A549 (cell line): Measurements from ENCODE around the gene EFNA5. TPM values are rescaled to one million over a fixed set of nuclear protein-coding genes. Genes with fewer than 3 reads are reported as not detected.

Experiments used
- ATAC-seq, 2 experiments: fragments of 200-7000 bp in 1 of 2; fragments of >200 bp in 1 of 2; cut with Nextera tagmentation in 1 of 2; cut with Tn5 transposase in 1 of 2; 3 replicates each; pipeline versions ENCODE4 v1.8.0 to v1.9.1; 2018 to 2020; ENCODE audit warnings: mild to moderate bottlenecking in 1 of 2, moderate library complexity in 1 of 2
- CTCF ChIA-PET: fragments of 300-600 bp; sonication (Branson Sonifier 250); formaldehyde crosslinking; extraction: SDS; loops from one replicate; lab custom pipeline; 2021; ENCODE audit warnings: antibody characterized with exemption, inconsistent platforms; lab: Yijun Ruan, JAX
- POLR2A ChIA-PET: fragments of 350-600 bp; formaldehyde crosslinking; extraction: SDS; loops from one replicate; lab custom pipeline; 2021; ENCODE audit warnings: antibody characterized with exemption, inconsistent platforms; lab: Yijun Ruan, JAX
- DNase-seq, 2 experiments: peaks; one replicate each; pipeline versions ENCODE4 v3.0.0 to v3.0.0-alpha.2; 2011 to 2016; ENCODE audit warnings: low read depth in 1 of 2, low spot score in 1 of 2
- FAIRE-seq: peaks from 2 replicates; lab custom pipeline; 2011; peaks lifted over from hg19 to GRCh38; lab: Jason Lieb, UNC
- H3K27ac ChIP-seq, 2 experiments: fragments of >200 bp; sonication (Bioruptor Twin); formaldehyde crosslinking; 3 replicates each; pipeline ENCODE4 v1.5.1; 2016 to 2017
- H3K4me1 ChIP-seq: fragments of >200 bp; sonication (Bioruptor Twin); formaldehyde crosslinking; 3 replicates; pipeline ENCODE4 v1.6.1; 2016
- H3K4me2 ChIP-seq: fragments of >200 bp; sonication (Bioruptor Twin); formaldehyde crosslinking; 3 replicates; pipeline ENCODE4 v1.6.1; 2016
- H3K4me3 ChIP-seq: fragments of >200 bp; sonication (Bioruptor Twin); formaldehyde crosslinking; 3 replicates; pipeline ENCODE4 v1.5.1; 2016
- H3K9me3 ChIP-seq: fragments of >200 bp; sonication (Bioruptor Twin); formaldehyde crosslinking; 3 replicates; pipeline ENCODE4 v1.6.1; 2016
- CHD4 ChIP-seq: fragments of 200-600 bp; sonication (generic); IDR thresholded peaks from 2 replicates; pipeline ENCODE4 v1.6.1; 2016; ENCODE audit warnings: antibody characterized with exemption, mild to moderate bottlenecking, borderline replicate concordance
- EP300 ChIP-seq, 2 experiments: fragments of >200 bp; sonication (Bioruptor Twin); formaldehyde crosslinking; IDR thresholded peaks; 2 replicates in 1 of 2; 3 replicates in 1 of 2; pipeline ENCODE4 v1.6.1; 2016 to 2017
- ESRRA ChIP-seq: fragments of 150-350 bp; IDR thresholded peaks from 2 replicates; pipeline ENCODE4 v1.6.1; 2014; ENCODE audit warnings: mild to moderate bottlenecking, low read length, borderline replicate concordance
- FOXS1 ChIP-seq: fragments of 250-450 bp; sonication (Bioruptor Pico); IDR thresholded peaks from 2 replicates; pipeline ENCODE4 v1.5.0; 2020; ENCODE audit warnings: mild to moderate bottlenecking, moderate library complexity
- HEYL ChIP-seq: fragments of 250-450 bp; sonication (Bioruptor Pico); IDR thresholded peaks from 2 replicates; pipeline ENCODE4 v1.8.0; 2021; ENCODE audit warnings: mild to moderate bottlenecking, moderate library complexity
- HOXA7 ChIP-seq: fragments of 250-450 bp; sonication (Bioruptor Pico); IDR thresholded peaks from 2 replicates; pipeline ENCODE4 v1.5.0; 2020; ENCODE audit warnings: mild to moderate bottlenecking, moderate library complexity
- HOXB13 ChIP-seq: fragments of 250-450 bp; sonication (Bioruptor Pico); IDR thresholded peaks from 2 replicates; pipeline ENCODE4 v1.5.0; 2020; ENCODE audit warnings: low read depth, mild to moderate bottlenecking, moderate library complexity
- JUN ChIP-seq, 2 experiments: fragments of >200 bp; sonication (Bioruptor Twin); formaldehyde crosslinking; IDR thresholded peaks; 2 replicates in 1 of 2; 3 replicates in 1 of 2; pipeline ENCODE4 v1.6.1; 2016 to 2017
- KDM1A ChIP-seq: fragments of 200-600 bp; sonication (generic); IDR thresholded peaks from 2 replicates; pipeline ENCODE4 v1.6.1; 2016; ENCODE audit warnings: low read depth, mild to moderate bottlenecking
- MAZ ChIP-seq: fragments of 150-350 bp; IDR thresholded peaks from 2 replicates; pipeline ENCODE4 v1.6.1; 2014; ENCODE audit warnings: antibody characterized with exemption, low read depth, low read length, borderline replicate concordance
- NPAS2 ChIP-seq: fragments of 250-450 bp; sonication (Bioruptor Pico); IDR thresholded peaks from 2 replicates; pipeline ENCODE4 v1.8.0; 2022; ENCODE audit warnings: mild to moderate bottlenecking, moderate library complexity, borderline replicate concordance
- NR3C1 ChIP-seq: fragments of >200 bp; sonication (Bioruptor Twin); formaldehyde crosslinking; IDR thresholded peaks from 3 replicates; pipeline ENCODE4 v1.6.1; 2017
- PHF8 ChIP-seq: fragments of 200-600 bp; sonication (generic); IDR thresholded peaks from 2 replicates; pipeline ENCODE4 v1.6.1; 2016; ENCODE audit warnings: low read depth, mild to moderate bottlenecking, antibody characterized with exemption, moderate library complexity, borderline replicate concordance
- POLR2AphosphoS2 ChIP-seq: conservative IDR thresholded peaks from 2 replicates; pipeline ENCODE4 v1.6.1; 2012; ENCODE audit warnings: low read length, improper control_type of control experiment, inconsistent platforms
- RFX5 ChIP-seq: fragments of 450-650 bp; IDR thresholded peaks from 2 replicates; pipeline ENCODE4 v1.7.1; 2014; ENCODE audit warnings: antibody characterized with exemption, mild to moderate bottlenecking, moderate library complexity
- RNF2 ChIP-seq: fragments of 200-600 bp; sonication (generic); IDR thresholded peaks from 2 replicates; pipeline ENCODE4 v1.6.1; 2016; ENCODE audit warnings: low read depth, mild to moderate bottlenecking, antibody characterized with exemption, moderate library complexity, borderline replicate concordance
- SREBF2 ChIP-seq: fragments of 450-650 bp; IDR thresholded peaks from 2 replicates; pipeline ENCODE4 v1.6.1; 2014; ENCODE audit warnings: mild to moderate bottlenecking, moderate library complexity
- TP53 ChIP-seq: fragments of 250-450 bp; sonication (Bioruptor Pico); IDR thresholded peaks from 2 replicates; pipeline ENCODE4 v1.5.0; 2021; ENCODE audit warnings: mild to moderate bottlenecking, moderate library complexity
- ZNF302 ChIP-seq: fragments of 250-450 bp; sonication (Bioruptor Pico); IDR thresholded peaks from 2 replicates; pipeline ENCODE4 v1.9.0; 2021; ENCODE audit warnings: inconsistent platforms, mild to moderate bottlenecking, moderate library complexity
- WGBS: methylation state at CpG from one replicate; pipeline ENCODE4 v1.1.6; 2017; ENCODE audit errors: missing lambda C conversion rate; 5-methylcytosine and 5-hydroxymethylcytosine counted together
- polyA plus RNA-seq, 4 experiments: library from polyadenylated mRNA; depleted of rRNA in 3 of 4; stranded (reverse); fragments of >200 nt; fragmentation: RNase III in 1 of 4; extraction: RNeasy Plus Mini Kit Qiagen cat#74134 plus additional on column Dnase treatment in 1 of 4; gene quantifications; 2 replicates in 3 of 4; 3 replicates in 1 of 4; pipeline ENCODE4 v1.2.3, GENCODE V29; 2011 to 2017
- TF ChIP-seq, protein P1 (sequence below): fragments of >200 bp; sonication (Bioruptor Twin); formaldehyde crosslinking; IDR thresholded peaks from 3 replicates; pipeline ENCODE4 v1.5.1; 2016
- TF ChIP-seq, protein P2 (sequence below): fragments of 250-450 bp; sonication (Bioruptor Pico); IDR thresholded peaks from 2 replicates; pipeline ENCODE4 v1.5.0; 2020; ENCODE audit warnings: low read depth, mild to moderate bottlenecking, moderate library complexity
- TF ChIP-seq, protein P3 (sequence below): IDR thresholded peaks from 2 replicates; pipeline ENCODE4 v1.6.1; 2012
- TF ChIP-seq, protein P4 (sequence below): fragments of >200 bp; sonication (Bioruptor Twin); formaldehyde crosslinking; IDR thresholded peaks from 3 replicates; pipeline ENCODE4 v1.6.1; 2016
- TF ChIP-seq, protein P5 (sequence below): IDR thresholded peaks from 2 replicates; pipeline ENCODE4 v1.6.1; 2012

The EFNA5 gene
- polyA plus RNA-seq, 2 of the 4 experiments (the other 2 are of a cell fraction): 8.5 to 20.7 TPM

DNA sequence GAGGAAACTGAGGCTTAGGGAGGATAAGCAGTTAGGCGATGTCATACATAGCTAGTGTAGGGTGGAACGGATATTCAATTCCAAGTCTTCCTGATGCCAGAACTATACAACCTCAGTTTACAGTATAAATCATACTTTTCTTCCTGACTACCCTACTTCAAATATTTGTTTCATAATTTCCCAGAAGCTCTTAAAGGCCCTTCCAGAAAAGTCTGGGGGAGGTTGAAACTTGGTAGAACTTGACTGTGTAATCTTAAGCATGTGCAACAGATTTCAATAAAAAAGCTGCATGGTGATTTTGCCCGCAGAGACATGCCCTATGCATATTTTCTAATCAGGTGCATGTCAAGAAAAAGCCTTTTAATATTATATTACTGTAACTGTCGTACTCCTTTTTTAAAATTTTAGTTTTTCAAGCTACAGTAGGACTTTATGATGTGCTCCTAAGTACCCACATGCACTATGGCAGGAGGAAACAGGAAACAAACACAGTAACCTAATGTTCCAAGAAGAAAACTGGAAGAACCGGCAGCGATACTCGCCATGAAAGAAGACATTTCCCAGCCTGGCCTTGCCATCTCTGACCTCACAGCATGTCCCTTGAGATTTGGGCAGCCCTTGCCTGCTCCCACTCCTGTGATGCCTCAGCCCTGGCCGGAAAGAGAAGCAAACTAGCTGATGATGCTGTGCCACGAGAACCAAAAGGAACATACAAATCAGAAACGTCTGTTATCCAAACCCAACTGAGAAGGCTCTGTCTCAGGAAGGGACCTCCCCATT lies 266.0 kb downstream of the EFNA5 start:
- ATAC-seq: no peak

DNA sequence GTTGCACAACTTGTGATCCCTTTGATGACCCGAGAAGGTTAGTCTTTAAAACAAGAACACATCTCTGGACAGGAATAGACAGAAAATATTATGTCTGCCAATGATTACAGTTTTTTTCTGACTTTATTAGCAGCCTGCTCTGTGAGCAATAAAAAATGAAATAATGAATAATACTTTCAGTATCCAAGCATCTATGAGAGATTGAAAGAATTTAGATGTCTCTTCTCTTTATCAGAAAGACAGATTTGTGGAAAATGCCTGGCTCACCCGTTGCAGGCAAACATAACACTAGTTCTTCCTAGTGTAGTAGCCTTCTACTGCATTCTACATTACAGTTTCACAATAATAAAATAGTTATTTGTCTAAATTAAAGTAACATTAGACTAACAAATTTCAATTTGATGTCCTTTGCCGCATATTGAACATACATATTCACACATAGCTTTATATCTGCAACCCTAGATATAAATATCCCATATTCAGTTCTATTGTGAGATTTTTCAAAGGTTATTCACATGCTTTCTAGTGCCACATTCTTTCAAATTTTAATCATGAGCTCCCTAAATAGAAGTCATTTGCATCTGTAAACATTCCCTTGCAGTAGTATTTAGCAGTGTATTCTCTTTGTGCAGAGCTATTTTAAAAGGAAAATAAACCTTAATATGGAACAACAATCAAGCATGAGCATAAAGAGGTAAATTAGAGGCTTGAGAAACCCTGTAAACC lies 267.3 kb downstream of the EFNA5 start:
- FAIRE-seq (peak; percentile 74), ATAC-seq (no peak), DNase-seq (no peak)
- TF ChIP-seq ZNF302 (no peak), JUN (IDR thresholded peaks at IDR 0.05) (no peak), NPAS2 (CRISPR knock-in tag) (no peak), HOXB13 (CRISPR knock-in tag) (no peak), RNF2 (no peak), SREBF2 (no peak), HOXA7 (CRISPR knock-in tag) (no peak), KDM1A (no peak), MAZ (no peak), POLR2AphosphoS2 (no peak), FOXS1 (CRISPR knock-in tag) (no peak), HEYL (CRISPR knock-in tag) (no peak), PHF8 (no peak), ESRRA (no peak)
- TF ChIP-seq, protein P1, sequence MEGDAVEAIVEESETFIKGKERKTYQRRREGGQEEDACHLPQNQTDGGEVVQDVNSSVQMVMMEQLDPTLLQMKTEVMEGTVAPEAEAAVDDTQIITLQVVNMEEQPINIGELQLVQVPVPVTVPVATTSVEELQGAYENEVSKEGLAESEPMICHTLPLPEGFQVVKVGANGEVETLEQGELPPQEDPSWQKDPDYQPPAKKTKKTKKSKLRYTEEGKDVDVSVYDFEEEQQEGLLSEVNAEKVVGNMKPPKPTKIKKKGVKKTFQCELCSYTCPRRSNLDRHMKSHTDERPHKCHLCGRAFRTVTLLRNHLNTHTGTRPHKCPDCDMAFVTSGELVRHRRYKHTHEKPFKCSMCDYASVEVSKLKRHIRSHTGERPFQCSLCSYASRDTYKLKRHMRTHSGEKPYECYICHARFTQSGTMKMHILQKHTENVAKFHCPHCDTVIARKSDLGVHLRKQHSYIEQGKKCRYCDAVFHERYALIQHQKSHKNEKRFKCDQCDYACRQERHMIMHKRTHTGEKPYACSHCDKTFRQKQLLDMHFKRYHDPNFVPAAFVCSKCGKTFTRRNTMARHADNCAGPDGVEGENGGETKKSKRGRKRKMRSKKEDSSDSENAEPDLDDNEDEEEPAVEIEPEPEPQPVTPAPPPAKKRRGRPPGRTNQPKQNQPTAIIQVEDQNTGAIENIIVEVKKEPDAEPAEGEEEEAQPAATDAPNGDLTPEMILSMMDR: no peak
- TF ChIP-seq, protein P2, sequence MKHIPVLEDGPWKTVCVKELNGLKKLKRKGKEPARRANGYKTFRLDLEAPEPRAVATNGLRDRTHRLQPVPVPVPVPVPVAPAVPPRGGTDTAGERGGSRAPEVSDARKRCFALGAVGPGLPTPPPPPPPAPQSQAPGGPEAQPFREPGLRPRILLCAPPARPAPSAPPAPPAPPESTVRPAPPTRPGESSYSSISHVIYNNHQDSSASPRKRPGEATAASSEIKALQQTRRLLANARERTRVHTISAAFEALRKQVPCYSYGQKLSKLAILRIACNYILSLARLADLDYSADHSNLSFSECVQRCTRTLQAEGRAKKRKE (CRISPR knock-in tag): no peak
- no peak overlapping the region for H3K4me2 ChIP-seq
- ChIA-PET POLR2A (interaction anchor here (0.6 kb wide), 1 partner anchor 20 kb away, joined by 4 read pairs; no protein-coding TSS in a partner anchor), CTCF (interaction anchor here (1.3 to 1.4 kb wide), 2 partner anchors 10 to 14 kb away, joined by 3 to 4 read pairs; no protein-coding TSS in a partner anchor)
- no peak overlapping the region for H3K4me3 ChIP-seq
- H3K9me3 ChIP-seq: no peaks in the 10 kb centered on the region
- WGBS: 72% methylated on average over 3 of the region's 3 CpGs
- peaks cover 27% of the 10 kb centered on the region; the same call in 2 of the 3 replicates for H3K4me1 ChIP-seq
- H3K27ac ChIP-seq: peak overlapping the region in 1 of 2 experiments; percentile 16; a peak in 2 of 6 replicates

More for the DNA sequence above, 266.0 kb downstream of the EFNA5 start:
- ChIA-PET CTCF (interaction anchor here (1.4 kb wide), 1 partner anchor 9 kb away, joined by 4 read pairs; no protein-coding TSS in a partner anchor), POLR2A (interaction anchor here (0.6 kb wide), 1 partner anchor 27 kb away, joined by 6 read pairs; no protein-coding TSS in a partner anchor)
- DNase-seq (no peak), FAIRE-seq (no peak)
- Histone ChIP-seq H3K4me2 (no peak overlapping the region), H3K4me1 (peaks cover 31% of the 10 kb centered on the region; the same call in 2 of the 3 replicates), H3K27ac (0 out of 6 replicates have a peak overlapping the region, but pooled peaks of 1 of the 2 experiments have one; percentile 5), H3K4me3 (no peak overlapping the region), H3K9me3 (no peaks in the 10 kb centered on the region)
- no peak for TF ChIP-seq RFX5
- TF ChIP-seq, protein P3, sequence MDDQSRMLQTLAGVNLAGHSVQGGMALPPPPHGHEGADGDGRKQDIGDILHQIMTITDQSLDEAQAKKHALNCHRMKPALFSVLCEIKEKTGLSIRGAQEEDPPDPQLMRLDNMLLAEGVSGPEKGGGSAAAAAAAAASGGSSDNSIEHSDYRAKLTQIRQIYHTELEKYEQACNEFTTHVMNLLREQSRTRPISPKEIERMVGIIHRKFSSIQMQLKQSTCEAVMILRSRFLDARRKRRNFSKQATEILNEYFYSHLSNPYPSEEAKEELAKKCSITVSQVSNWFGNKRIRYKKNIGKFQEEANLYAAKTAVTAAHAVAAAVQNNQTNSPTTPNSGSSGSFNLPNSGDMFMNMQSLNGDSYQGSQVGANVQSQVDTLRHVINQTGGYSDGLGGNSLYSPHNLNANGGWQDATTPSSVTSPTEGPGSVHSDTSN: no peak
- no peak for TF ChIP-seq CHD4
- TF ChIP-seq, protein P4, sequence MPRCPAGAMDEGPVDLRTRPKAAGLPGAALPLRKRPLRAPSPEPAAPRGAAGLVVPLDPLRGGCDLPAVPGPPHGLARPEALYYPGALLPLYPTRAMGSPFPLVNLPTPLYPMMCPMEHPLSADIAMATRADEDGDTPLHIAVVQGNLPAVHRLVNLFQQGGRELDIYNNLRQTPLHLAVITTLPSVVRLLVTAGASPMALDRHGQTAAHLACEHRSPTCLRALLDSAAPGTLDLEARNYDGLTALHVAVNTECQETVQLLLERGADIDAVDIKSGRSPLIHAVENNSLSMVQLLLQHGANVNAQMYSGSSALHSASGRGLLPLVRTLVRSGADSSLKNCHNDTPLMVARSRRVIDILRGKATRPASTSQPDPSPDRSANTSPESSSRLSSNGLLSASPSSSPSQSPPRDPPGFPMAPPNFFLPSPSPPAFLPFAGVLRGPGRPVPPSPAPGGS: no peak
- TF ChIP-seq PHF8: no peak
- no peak for TF ChIP-seq EP300 (IDR thresholded peaks at IDR 0.05)
- TF ChIP-seq, protein P5, sequence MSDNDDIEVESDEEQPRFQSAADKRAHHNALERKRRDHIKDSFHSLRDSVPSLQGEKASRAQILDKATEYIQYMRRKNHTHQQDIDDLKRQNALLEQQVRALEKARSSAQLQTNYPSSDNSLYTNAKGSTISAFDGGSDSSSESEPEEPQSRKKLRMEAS: no peak
- TF ChIP-seq MAZ: no peak
- no peak for TF ChIP-seq NR3C1
- no peak for TF ChIP-seq FOXS1 (CRISPR knock-in tag)
- TF ChIP-seq TP53 (CRISPR knock-in tag): no peak
- no peak for TF ChIP-seq ESRRA
- WGBS: 89% methylated on average over 10 of the region's 10 CpGs
